GM19023 (cell line): Measurements from ENCODE around the gene ISX.
"Not testable (repeated sequence)": the region's sequence is repeated elsewhere in the genome, so short reads cannot be mapped to it uniquely, and the experiment has no call there.

Experiments
- ATAC-seq: cut with Tn5 transposase; IDR thresholded peaks from one replicate; pipeline ENCODE4 v1.9.1; 2021; ENCODE audit warnings: mild to moderate bottlenecking, moderate library complexity; ENCODE audit not compliant: unreplicated experiment

The ISX gene

GRCh38 chr22:35065796-35066218 is at the start of gene ISX:
ISX (plus strand) TSS chr22:35066158; CDS start chr22:35067088, 930 bp downstream.
- ATAC-seq, result no peak

GRCh38 chr22:35016909-35017308 is 49.0 kb upstream of the ISX start:
- no peak for ATAC-seq

- ATAC-seq, result no peak
Measured at GRCh38 chr22:35018995-35019394, 47.0 kb upstream of the ISX start.

- no peak for ATAC-seq
Measured at GRCh38 chr22:35020517-35020916, 45.4 kb upstream of the ISX start.

GRCh38 chr22:35021161-35021560 is 44.8 kb upstream of the ISX start:
- ATAC-seq, result no peak

- ATAC-seq, result no peak
Measured at GRCh38 chr22:35022291-35022690, 43.7 kb upstream of the ISX start.

- no peak for ATAC-seq
Measured at GRCh38 chr22:35023692-35024363, 42.1 kb upstream of the ISX start.

- no peak for ATAC-seq
Measured at GRCh38 chr22:35024364-35024692, 41.6 kb upstream of the ISX start.

GRCh38 chr22:35030112-35030511 is 35.8 kb upstream of the ISX start:
- not testable (repeated sequence) for ATAC-seq

- ATAC-seq, result no peak
Measured at GRCh38 chr22:35032571-35032970, 33.4 kb upstream of the ISX start.

GRCh38 chr22:35033635-35034296 is 32.2 kb upstream of the ISX start:
- no peak for ATAC-seq

GRCh38 chr22:35034963-35035362 is 31.0 kb upstream of the ISX start:
- no peak for ATAC-seq

GRCh38 chr22:35037089-35037488 is 28.9 kb upstream of the ISX start:
- no peak for ATAC-seq

GRCh38 chr22:35039625-35040024 is 26.3 kb upstream of the ISX start:
- ATAC-seq, result no peak

GRCh38 chr22:35043252-35043933 is 22.6 kb upstream of the ISX start:
- no peak for ATAC-seq

GRCh38 chr22:35043934-35044319 is 22.0 kb upstream of the ISX start:
- no peak for ATAC-seq

GRCh38 chr22:35044607-35045390 is 21.2 kb upstream of the ISX start:
- no peak for ATAC-seq

- no peak for ATAC-seq
Measured at GRCh38 chr22:35045451-35045850, 20.5 kb upstream of the ISX start.

- ATAC-seq, result no peak
Measured at GRCh38 chr22:35046744-35047462, 19.1 kb upstream of the ISX start.

GRCh38 chr22:35050038-35050437 is 15.9 kb upstream of the ISX start:
- not testable (repeated sequence) for ATAC-seq

GRCh38 chr22:35051013-35051535 is 14.9 kb upstream of the ISX start:
- ATAC-seq, result no peak
